KOPT-K1 (cell line): ENCODE results near the gene TAS2R9.
"Not testable (repeated sequence)": the region's sequence is repeated elsewhere in the genome, so short reads cannot be mapped to it uniquely, and the experiment has no call there.

Experiments used
- H3K27ac ChIP-seq: fragments of 200-600 bp; sonication (generic); 2 replicates; pipeline ENCODE4 v1.5.1; 2016; ENCODE audit warnings: antibody characterized with exemption, mild to moderate bottlenecking, low read depth, low read length; ENCODE audit not compliant: poor library complexity, severe bottlenecking
- H3K36me3 ChIP-seq: fragments of 200-600 bp; sonication (generic); 2 replicates; pipeline ENCODE4 v1.5.1; 2017; ENCODE audit warnings: antibody characterized with exemption, mild to moderate bottlenecking, low read length, moderate library complexity; ENCODE audit not compliant: insufficient read depth
- H3K9me3 ChIP-seq: fragments of 200-600 bp; sonication (generic); 2 replicates; pipeline ENCODE4 v1.5.1; 2017; ENCODE audit warnings: antibody characterized with exemption, low read length, mild to moderate bottlenecking; ENCODE audit not compliant: insufficient read depth, poor library complexity, severe bottlenecking

TAS2R9 gene

DNA sequence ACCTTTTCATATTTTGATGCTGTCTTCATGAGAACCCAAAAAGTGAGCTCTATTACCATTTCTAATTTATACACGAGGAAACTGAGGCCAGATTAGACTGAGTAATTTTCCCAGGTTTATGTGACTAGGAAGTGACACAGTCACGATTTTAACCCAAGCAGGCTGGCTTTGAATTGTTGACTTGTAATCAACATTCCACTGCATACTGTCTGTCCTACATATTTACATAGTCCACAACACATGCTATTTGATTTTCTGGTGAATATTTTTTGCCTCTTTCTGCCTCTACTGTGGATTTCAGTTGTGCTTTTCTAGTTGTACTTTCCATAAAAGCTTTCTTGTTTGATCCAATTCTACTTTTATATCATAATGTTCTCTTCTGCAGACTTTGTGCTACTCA is 15.7 kb downstream of the TAS2R9 start:
- no peaks in the 10 kb centered on the region for H3K36me3 ChIP-seq
- H3K27ac ChIP-seq, result no peak overlapping the region
- H3K9me3 ChIP-seq, result no peaks in the 10 kb centered on the region

DNA sequence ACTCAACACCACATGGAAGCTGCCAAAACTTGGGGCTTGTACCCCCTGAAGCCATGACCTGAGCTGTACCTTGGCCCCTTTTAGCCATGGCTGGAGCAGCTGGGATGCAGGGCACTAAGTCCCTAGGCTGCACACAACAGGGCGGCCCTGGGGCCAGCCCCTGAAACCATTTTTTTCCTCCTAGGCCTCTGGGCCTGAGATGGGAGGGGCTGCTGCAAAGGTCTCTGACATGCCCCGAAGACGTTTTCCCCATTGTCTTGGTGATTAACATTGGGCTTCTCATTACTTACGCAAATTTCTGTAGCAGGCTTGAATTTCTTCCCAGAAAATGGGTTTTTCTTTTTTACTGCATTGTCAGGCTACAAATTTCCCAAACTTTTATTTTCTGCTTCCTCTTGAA is 18.2 kb downstream of the TAS2R9 start:
- H3K36me3 ChIP-seq, H3K27ac ChIP-seq, H3K9me3 ChIP-seq: not testable (repeated sequence)

DNA sequence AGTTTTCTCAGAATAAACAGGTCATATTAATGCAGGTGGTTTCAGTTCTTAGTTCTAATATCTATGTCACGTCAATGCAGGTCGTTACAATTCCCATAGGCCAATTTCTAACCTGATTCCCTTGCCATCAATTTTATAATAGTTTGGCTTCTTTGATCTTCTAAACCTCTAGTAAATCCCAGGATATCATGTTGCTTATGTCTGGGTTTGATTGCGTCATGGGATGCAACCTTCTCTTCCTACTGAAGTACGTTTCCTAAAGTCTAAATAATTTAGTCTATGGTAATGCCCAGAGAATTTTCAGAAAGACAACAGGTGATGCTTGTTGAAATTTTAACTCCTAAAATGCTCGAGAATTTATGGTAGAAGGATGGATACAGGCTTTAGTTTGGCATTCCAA is 26.7 kb downstream of the TAS2R9 start:
- Histone ChIP-seq H3K36me3 (no peaks in the 10 kb centered on the region), H3K27ac (no peak overlapping the region), H3K9me3 (no peaks in the 10 kb centered on the region)

DNA sequence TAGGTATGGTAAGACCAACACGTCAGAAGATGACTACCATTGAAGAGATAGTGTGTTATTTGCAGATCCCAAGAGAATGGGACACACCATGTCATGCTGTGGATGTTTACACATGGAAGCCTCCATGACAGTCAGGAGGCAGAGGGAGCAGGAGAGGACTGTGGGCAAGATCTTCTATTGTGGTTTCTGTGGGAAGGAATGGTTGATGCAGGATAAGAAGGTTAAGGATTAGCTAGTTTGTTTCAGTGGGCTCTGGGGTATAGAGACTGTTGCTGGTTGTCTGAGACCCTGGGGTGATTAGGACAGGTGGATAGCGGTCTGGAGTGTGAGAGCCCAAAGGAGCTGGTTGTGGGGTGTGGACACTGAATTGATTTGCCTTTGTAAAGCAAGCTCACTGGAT is 30.9 kb downstream of the TAS2R9 start:
- Histone ChIP-seq H3K9me3 (no peaks in the 10 kb centered on the region), H3K36me3 (no peaks in the 10 kb centered on the region), H3K27ac (no peak overlapping the region)

DNA sequence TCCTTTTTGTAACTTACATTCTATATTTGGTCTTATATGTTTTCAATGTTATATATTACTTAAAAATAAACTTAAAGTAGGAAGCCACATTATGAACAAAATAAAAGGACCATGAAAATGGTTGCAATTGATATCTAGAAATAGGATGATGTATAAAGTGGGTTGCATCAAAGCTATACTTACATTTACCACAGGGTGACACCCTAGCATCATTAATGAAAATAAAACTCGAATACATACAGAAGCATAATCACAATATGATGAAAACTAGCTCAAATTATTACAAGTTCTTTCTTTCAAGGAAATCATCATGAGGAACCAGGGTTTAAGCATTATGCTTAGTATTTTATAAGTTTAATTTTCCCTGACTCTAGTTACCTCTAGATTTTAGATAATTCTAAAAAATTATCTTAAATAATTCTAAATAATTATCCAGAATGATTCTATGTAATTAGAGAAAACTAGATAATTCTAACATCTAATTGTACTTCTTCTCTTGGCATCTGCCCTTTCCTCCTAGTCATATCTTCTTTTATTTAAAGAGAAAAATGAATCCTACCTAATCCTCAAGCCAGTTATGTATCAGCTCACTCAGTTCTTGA is 38.7 kb downstream of the TAS2R9 start:
- no peaks in the 10 kb centered on the region for H3K36me3 ChIP-seq
- H3K27ac ChIP-seq, result no peak overlapping the region
- no peaks in the 10 kb centered on the region for H3K9me3 ChIP-seq

DNA sequence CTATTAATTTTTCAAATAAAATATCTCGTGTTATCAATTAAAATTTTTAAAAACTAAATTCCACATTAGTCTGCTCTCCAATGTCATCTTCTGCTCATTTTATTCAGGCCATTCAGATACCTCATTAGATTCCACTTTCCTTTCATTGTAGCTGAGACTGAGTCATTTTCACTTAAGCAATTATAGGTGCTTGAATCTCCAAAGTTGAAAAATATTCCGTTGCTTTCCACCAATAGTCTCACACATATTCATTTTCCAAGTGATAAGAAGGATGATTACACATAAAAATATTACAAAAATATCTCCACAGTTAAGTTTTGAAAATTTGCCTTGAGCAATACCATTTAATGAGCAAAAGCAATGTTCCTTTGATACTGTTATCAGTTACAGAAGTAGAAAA is 50.3 kb downstream of the TAS2R9 start:
- H3K9me3 ChIP-seq, result peaks cover 22% of the 10 kb centered on the region

More for the DNA sequence above, 50.3 kb downstream of the TAS2R9 start:
- Histone ChIP-seq H3K27ac (no peak overlapping the region), H3K36me3 (no peaks in the 10 kb centered on the region)
